Endothelial cell of umbilical vein (primary cell): ENCODE data around the gene TIMM50. TPM values are rescaled to one million over a fixed set of nuclear protein-coding genes. Genes with fewer than 3 reads are reported as not detected.
A peak's percentile ranks its signal among the peaks of the same experiment; 100 is the strongest.

Experiments used
- Bru-seq: library from RNA; stranded (reverse); fragments of 400-500 nt; gene quantifications from one replicate; lab custom pipeline; 2021; lab: Mats Ljungman, UMichigan
- BruChase-seq, 2 experiments: library from RNA; stranded (reverse); fragments of 400-500 nt; gene quantifications; one replicate each; lab custom pipeline; 2021; lab: Mats Ljungman, UMichigan
- BruUV-seq: library from RNA; stranded (reverse); fragments of 400-500 nt; replicated peaks from 2 replicates; lab custom pipeline; 2021; lab: Mats Ljungman, UMichigan
- CTCF ChIA-PET: fragments of 300-600, 350-600 bp; sonication (Branson Sonifier 250); formaldehyde crosslinking; loops from one replicate; lab custom pipeline; 2021; ENCODE audit warnings: antibody characterized with exemption, inconsistent platforms; lab: Charles Lee
- POLR2A ChIA-PET: fragments of 300-600, 350-600 bp; sonication (Branson Sonifier 250); formaldehyde crosslinking; loops from one replicate; lab custom pipeline; 2021; ENCODE audit warnings: antibody characterized with exemption, inconsistent platforms; lab: Charles Lee
- DNase-seq: peaks from one replicate; pipeline ENCODE4 v3.0.0-alpha.2; 2011; ENCODE audit warnings: low read depth, low spot score
- FAIRE-seq: peaks from 2 replicates; lab custom pipeline; 2011; peaks lifted over from hg19 to GRCh38; lab: Jason Lieb, UNC
- H2AFZ ChIP-seq: 2 replicates; pipeline ENCODE4 v1.6.0; 2012; ENCODE audit warnings: low read depth, low read length, control low read depth, inconsistent platforms
- H3K27ac ChIP-seq: 2 replicates; pipeline ENCODE4 v1.5.1; 2011; ENCODE audit warnings: low read depth, mild to moderate bottlenecking, control low read depth, low read length, moderate library complexity; ENCODE audit not compliant: insufficient read depth
- H3K27me3 ChIP-seq, 2 experiments: 2 replicates each; pipeline versions ENCODE4 v1.6.0 to v1.6.1; 2011; ENCODE audit warnings: low read length in 2 of 2, mixed read lengths in 1 of 2; ENCODE audit not compliant: control insufficient read depth in 2 of 2, insufficient read depth in 2 of 2
- H3K36me3 ChIP-seq, 2 experiments: 2 replicates in 1 of 2; 3 replicates in 1 of 2; pipeline ENCODE4 v1.5.1; 2011; ENCODE audit warnings: low read length in 2 of 2, mild to moderate bottlenecking in 1 of 2, moderate library complexity in 1 of 2; ENCODE audit not compliant: control insufficient read depth in 2 of 2, insufficient read depth in 2 of 2; ENCODE audit errors: extremely low read depth in 1 of 2
- H3K4me1 ChIP-seq: 3 replicates; pipeline ENCODE4 v1.5.1; 2011; ENCODE audit warnings: mild to moderate bottlenecking, low read length; ENCODE audit not compliant: control insufficient read depth, insufficient read depth; ENCODE audit errors: extremely low read depth
- H3K4me2 ChIP-seq: 2 replicates; pipeline ENCODE4 v1.6.1; 2011; ENCODE audit warnings: low read length, control low read depth, mixed read lengths; ENCODE audit not compliant: insufficient read depth
- H3K4me3 ChIP-seq, 3 experiments: fragments of 200-600 bp in 1 of 3; sonication (generic), shearing (Covaris generic) in 1 of 3; replicated peaks in 1 of 3; 2 replicates each; pipeline ENCODE4 v1.5.1; 2011 to 2016; ENCODE audit warnings: control low read depth in 3 of 3, low read length in 3 of 3, mild to moderate bottlenecking in 2 of 3, inconsistent platforms in 1 of 3, low read depth in 1 of 3, moderate library complexity in 1 of 3; ENCODE audit not compliant: insufficient read depth in 1 of 3
- H3K79me2 ChIP-seq: 2 replicates; pipeline ENCODE4 v1.6.0; 2012; ENCODE audit warnings: low read length, inconsistent platforms; ENCODE audit not compliant: control insufficient read depth, insufficient read depth
- H3K9ac ChIP-seq: replicated peaks from 2 replicates; pipeline ENCODE3; 2011; ENCODE audit warnings: low read length, control low read depth; ENCODE audit not compliant: insufficient read depth; ENCODE audit errors: extremely low read depth
- H3K9me1 ChIP-seq: replicated peaks from 3 replicates; pipeline ENCODE4 v1.6.0; 2011; ENCODE audit warnings: mild to moderate bottlenecking, low read length; ENCODE audit not compliant: control insufficient read depth, insufficient read depth; ENCODE audit errors: extremely low read depth
- H3K9me3 ChIP-seq: replicated peaks from 2 replicates; pipeline ENCODE4 v1.5.1; 2012; ENCODE audit warnings: low read length, inconsistent platforms; ENCODE audit not compliant: control insufficient read depth, insufficient read depth
- H4K20me1 ChIP-seq: replicated peaks from 2 replicates; pipeline ENCODE3; 2011; ENCODE audit warnings: mild to moderate bottlenecking, low read length; ENCODE audit not compliant: control insufficient read depth, insufficient read depth; ENCODE audit errors: extremely low read depth
- EZH2 ChIP-seq: IDR thresholded peaks from 2 replicates; pipeline ENCODE4 v1.6.1; 2012; ENCODE audit warnings: borderline replicate concordance, low read depth, mild to moderate bottlenecking, moderate library complexity, low read length, inconsistent platforms; ENCODE audit not compliant: severe bottlenecking
- GATA2 ChIP-seq: IDR thresholded peaks from 2 replicates; pipeline ENCODE4 v1.7.0; 2011; ENCODE audit warnings: low read depth, mild to moderate bottlenecking, moderate library complexity, mixed read lengths, low read length; ENCODE audit not compliant: insufficient read length, insufficient read depth
- JUN ChIP-seq: IDR thresholded peaks from 2 replicates; pipeline ENCODE4 v1.6.1; 2011; ENCODE audit warnings: borderline replicate concordance, low read depth; ENCODE audit not compliant: insufficient read length, insufficient read depth
- MYC ChIP-seq: IDR thresholded peaks from one replicate; pipeline ENCODE4 v1.6.1; 2011; ENCODE audit warnings: mild to moderate bottlenecking, low read depth, low read length
- POLR2A ChIP-seq: IDR thresholded peaks from 2 replicates; pipeline ENCODE4 v1.6.1; 2012; ENCODE audit warnings: low read depth, mild to moderate bottlenecking, control low read depth, low read length
- POLR2AphosphoS5 ChIP-seq: IDR thresholded peaks from 2 replicates; pipeline ENCODE4 v1.6.1; 2012; ENCODE audit warnings: low read depth, mild to moderate bottlenecking, control low read depth, low read length, moderate library complexity; ENCODE audit not compliant: insufficient read depth
- dilution Hi-C: fragments of 300-500 bp; cut with MboI; formaldehyde crosslinking; loops from one replicate; pipeline ENCODE4 v1.15.0; 2019; ENCODE audit warnings: low sequenced_read_pairs; ENCODE audit not compliant: extremely low pct_ligation_motif_present
- intact Hi-C: fragments of 100-400 bp; cut with micrococcal nuclease; formaldehyde crosslinking; loops from one replicate; pipeline ENCODE4 v1.10.0; 2022
- long read RNA-seq: library from polyadenylated mRNA; stranded (forward); transcript quantifications from one replicate; pipeline ENCODE4 v2.0.0, GENCODE V29; 2021
- polyA minus RNA-seq, 3 experiments: library from RNA; depleted of rRNA, polyadenylated mRNA; stranded (reverse); fragments of >200 nt; gene quantifications; 1 replicate in 1 of 3; 2 replicates in 2 of 3; pipeline ENCODE4 v1.2.3, GENCODE V29; 2011
- polyA plus RNA-seq, 4 experiments: library from polyadenylated mRNA; depleted of rRNA in 3 of 4; stranded (reverse) in 3 of 4; unstranded in 1 of 4; fragments of >200 nt; gene quantifications; 2 replicates each; pipeline versions ENCODE4 v1.2.1 to v1.2.3, GENCODE V29; 2011 to 2012; ENCODE audit warnings: missing spikeins in 1 of 4
- total RNA-seq: library from RNA; stranded (reverse); gene quantifications from 2 replicates; pipeline ENCODE4 v1.2.3, GENCODE V29; 2021
- TF ChIP-seq, protein P1 (sequence below): IDR thresholded peaks from 2 replicates; pipeline ENCODE4 v1.6.1; 2011; ENCODE audit not compliant: insufficient read depth, insufficient read length
- TF ChIP-seq, protein P2 (sequence below), 2 donors: IDR thresholded peaks; 1 replicate in 1 of 2; 2 replicates in 1 of 2; pipeline ENCODE4 v1.5.1; 2011; ENCODE audit warnings: low read length in 2 of 2, mild to moderate bottlenecking in 2 of 2, moderate library complexity in 2 of 2, control low read depth in 1 of 2, inconsistent platforms in 1 of 2, low read depth in 1 of 2; ENCODE audit not compliant: insufficient read depth in 1 of 2; ENCODE audit errors: extremely low read depth in 1 of 2

The TIMM50 gene
- total RNA-seq (85.7 and 86.1 TPM in 2 replicates), polyA plus RNA-seq (118 and 124 TPM in 2 replicates), polyA minus RNA-seq (69.4 and 108 TPM in 2 replicates), Bru-seq, nascent RNA (percentile 70 among the genes with signal in this experiment), BruChase-seq, experiment 1, labeled RNA remaining after a 6-hour chase (percentile 81 among the genes with signal in this experiment), BruChase-seq, experiment 2, labeled RNA remaining after a 2-hour chase (percentile 76 among the genes with signal in this experiment)
- polyA plus RNA-seq (2011; cell fraction: cytosol; rRNA removed), result 87.9 and 99.0 TPM in 2 replicates
- 107 TPM in 2 replicates for polyA plus RNA-seq (2011; cell fraction: nucleus; rRNA removed)
- polyA plus RNA-seq (2012), result 117 and 118 TPM in 2 replicates
- 81.6 TPM for polyA minus RNA-seq (2011; cell fraction: cytosol; rRNA and poly(A)+ RNA removed)
- 38.4 and 40.2 TPM in 2 replicates for polyA minus RNA-seq (2011; cell fraction: nucleus; rRNA and poly(A)+ RNA removed)
- long read RNA-seq, transcript TIMM50-201 (11 exons, 1,612 nt), result major isoform, 237 of 269 reads
- long read RNA-seq, partial matches to known transcripts, result 4 of 269 reads
- long read RNA-seq, other reads (novel, unspliced or antisense), result 19 of 269 reads

DNA sequence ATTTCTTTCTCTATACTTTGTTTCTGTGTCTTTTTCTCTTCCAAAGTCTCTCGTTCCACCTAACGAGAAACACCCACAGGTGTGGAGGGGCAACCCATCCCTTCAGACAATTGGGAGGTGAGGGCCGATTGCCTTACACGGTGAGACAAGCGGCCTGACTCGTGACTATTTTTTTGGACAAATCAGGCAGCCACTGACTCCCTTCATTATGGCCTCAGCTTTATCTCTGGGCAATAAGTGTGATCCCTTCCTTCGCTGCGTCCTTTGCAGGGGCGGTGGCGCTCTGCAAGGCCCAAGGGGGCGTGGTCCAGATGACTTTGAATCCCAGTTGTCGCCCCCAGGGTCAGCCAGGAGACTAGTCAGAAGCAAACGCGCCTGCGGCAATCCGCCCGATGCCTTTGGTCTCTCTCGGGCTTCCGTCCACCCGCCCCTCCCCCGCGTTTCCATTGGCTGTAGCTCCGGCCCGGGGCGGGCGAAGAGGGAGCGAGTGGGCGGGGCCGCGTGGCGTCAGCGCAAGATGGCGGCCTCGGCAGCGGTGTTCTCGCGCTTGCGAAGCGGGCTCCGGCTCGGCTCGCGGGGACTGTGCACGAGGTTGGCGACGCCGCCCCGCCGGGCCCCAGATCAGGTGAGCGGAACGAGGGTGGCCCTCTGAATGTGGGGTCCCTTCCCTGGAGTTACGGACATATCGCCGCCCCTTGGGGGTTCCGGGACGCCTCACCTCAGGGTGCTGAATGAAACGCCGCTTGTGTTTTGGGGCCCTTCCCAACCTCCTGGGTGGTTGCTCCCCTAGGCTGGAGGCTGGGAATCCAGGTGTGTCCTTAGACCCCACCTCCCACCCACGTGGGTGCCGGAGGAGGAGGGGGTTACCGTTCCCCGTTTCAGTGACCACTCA is at the start of gene TIMM50:
Gene TIMM50, plus strand, starts transcription at position 502 of the 892 bp plus-strand sequence. Its CDS starts 16 bp downstream, at position 518.
- H3K9ac ChIP-seq, result peak within 1 kb of the TSS; percentile 98
- H2AFZ ChIP-seq, result peak within 1 kb of the TSS; percentile 97
- ChIA-PET CTCF (interaction anchor here (1.0 to 1.2 kb wide), 2 partner anchors 52 to 54 kb away, joined by 4 to 5 read pairs; partner anchors contain the start of gene EID2B), POLR2A (interaction anchor here (0.8 to 1.0 kb wide), 2 partner anchors 38 to 45 kb away, joined by 3 read pairs; partner anchors contain the start of gene RPS16)
- H3K79me2 ChIP-seq, result peaks cover 19% of the 10 kb centered on the region
- peak; percentile 95 for DNase-seq
- H4K20me1 ChIP-seq, result no peaks in the 10 kb centered on the region
- peaks cover 9 to 15% of the 10 kb centered on the region in 2 experiments for H3K36me3 ChIP-seq
- TSS peak; percentile 37 for BruUV-seq
- intact Hi-C loops (loop anchor here (1.0 to 2.0 kb wide), 3 partner anchors 18 to 44 kb away; partner anchors contain the start of genes DLL3 and SUPT5H), dilution Hi-C loops (no loop called here)
- H3K9me1 ChIP-seq, result no peaks in the 10 kb centered on the region
- H3K4me2 ChIP-seq, result peak within 1 kb of the TSS; percentile 79
- H3K4me3 ChIP-seq, result peak within 1 kb of the TSS; percentile 77 to 100 (median 88)
- H3K27me3 ChIP-seq, result no peaks in the 10 kb centered on the region
- TF ChIP-seq GATA2 (no peak), POLR2AphosphoS5 (peak; percentile 88), JUN (no peak), EZH2 (no peak), MYC (no peak), POLR2A (peak; percentile 70)
- TF ChIP-seq, protein P1, sequence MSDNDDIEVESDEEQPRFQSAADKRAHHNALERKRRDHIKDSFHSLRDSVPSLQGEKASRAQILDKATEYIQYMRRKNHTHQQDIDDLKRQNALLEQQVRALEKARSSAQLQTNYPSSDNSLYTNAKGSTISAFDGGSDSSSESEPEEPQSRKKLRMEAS, result no peak
- TF ChIP-seq, protein P2, sequence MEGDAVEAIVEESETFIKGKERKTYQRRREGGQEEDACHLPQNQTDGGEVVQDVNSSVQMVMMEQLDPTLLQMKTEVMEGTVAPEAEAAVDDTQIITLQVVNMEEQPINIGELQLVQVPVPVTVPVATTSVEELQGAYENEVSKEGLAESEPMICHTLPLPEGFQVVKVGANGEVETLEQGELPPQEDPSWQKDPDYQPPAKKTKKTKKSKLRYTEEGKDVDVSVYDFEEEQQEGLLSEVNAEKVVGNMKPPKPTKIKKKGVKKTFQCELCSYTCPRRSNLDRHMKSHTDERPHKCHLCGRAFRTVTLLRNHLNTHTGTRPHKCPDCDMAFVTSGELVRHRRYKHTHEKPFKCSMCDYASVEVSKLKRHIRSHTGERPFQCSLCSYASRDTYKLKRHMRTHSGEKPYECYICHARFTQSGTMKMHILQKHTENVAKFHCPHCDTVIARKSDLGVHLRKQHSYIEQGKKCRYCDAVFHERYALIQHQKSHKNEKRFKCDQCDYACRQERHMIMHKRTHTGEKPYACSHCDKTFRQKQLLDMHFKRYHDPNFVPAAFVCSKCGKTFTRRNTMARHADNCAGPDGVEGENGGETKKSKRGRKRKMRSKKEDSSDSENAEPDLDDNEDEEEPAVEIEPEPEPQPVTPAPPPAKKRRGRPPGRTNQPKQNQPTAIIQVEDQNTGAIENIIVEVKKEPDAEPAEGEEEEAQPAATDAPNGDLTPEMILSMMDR (IDR thresholded peaks at IDR 0.05; ENCODE audit: extremely low read depth in 1 of 2, insufficient read depth in 1 of 2, low read depth in 1 of 2, low read length in 2 of 2), result no peak
- no peaks in the 10 kb centered on the region for H3K9me3 ChIP-seq
- peaks cover 16% of the 10 kb centered on the region for H3K4me1 ChIP-seq
- peak within 1 kb of the TSS; percentile 71 for H3K27ac ChIP-seq
- peak; percentile 96 for FAIRE-seq
